ENCODE measurements around the gene DLAT.
A peak's percentile ranks its signal among the peaks of the same experiment; 100 is the strongest.

DNA sequence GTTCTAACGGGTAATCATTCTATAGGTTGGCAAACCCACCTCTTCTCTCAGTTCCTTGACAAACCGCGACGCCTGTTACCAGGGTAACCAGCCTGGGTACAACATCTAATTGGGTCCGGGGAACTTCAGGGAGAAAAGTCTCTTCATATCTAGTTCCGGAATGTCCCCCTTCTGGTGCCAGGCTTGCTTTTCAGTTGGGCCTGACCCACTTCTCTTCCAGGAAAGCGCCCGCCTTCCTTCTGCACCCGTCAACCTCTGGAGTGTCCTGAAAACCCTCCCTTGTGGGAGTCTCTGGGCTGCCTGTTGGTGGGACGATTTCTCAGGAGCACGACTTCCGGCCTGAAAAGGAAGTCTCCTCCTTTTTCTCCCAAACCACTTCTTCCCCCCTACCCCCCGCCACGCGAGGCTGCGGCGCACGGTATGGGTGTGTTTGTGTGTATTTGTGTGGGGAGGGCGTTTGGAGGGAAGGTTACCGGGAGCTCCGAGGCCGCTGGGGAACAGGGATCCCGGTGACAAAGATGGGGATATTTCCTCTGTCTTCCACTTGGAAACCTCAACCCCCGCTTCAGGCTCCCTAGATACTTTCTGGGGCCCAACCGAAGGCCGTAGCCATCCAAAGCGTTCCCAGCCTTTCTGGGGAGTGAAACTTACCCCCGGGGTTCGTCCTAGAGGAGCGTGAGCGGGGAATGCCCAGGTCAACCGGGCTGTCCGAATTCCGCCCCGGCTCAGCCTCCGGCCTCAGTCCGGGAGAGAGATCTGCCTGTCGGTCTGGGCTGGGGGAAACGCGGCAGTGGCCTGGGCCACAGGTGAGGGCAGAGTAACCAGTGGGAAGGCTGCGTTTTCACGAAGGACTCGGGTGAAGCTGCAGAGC lies 49.0 kb downstream of the DLAT start, which contains the start of the genes NKAPD1 and PIH1D2:
- TF ChIP-seq, protein P1, sequence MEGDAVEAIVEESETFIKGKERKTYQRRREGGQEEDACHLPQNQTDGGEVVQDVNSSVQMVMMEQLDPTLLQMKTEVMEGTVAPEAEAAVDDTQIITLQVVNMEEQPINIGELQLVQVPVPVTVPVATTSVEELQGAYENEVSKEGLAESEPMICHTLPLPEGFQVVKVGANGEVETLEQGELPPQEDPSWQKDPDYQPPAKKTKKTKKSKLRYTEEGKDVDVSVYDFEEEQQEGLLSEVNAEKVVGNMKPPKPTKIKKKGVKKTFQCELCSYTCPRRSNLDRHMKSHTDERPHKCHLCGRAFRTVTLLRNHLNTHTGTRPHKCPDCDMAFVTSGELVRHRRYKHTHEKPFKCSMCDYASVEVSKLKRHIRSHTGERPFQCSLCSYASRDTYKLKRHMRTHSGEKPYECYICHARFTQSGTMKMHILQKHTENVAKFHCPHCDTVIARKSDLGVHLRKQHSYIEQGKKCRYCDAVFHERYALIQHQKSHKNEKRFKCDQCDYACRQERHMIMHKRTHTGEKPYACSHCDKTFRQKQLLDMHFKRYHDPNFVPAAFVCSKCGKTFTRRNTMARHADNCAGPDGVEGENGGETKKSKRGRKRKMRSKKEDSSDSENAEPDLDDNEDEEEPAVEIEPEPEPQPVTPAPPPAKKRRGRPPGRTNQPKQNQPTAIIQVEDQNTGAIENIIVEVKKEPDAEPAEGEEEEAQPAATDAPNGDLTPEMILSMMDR (IDR thresholded peaks at IDR 0.05), result peak in 2 of 4 experiments; percentile 33 to 41
- TF ChIP-seq POLR2A (IDR thresholded peaks at IDR 0.05) (peak; percentile 14), POLR2AphosphoS5 (IDR thresholded peaks at IDR 0.05) (peak; percentile 84)
